Measurements from ENCODE around the gene MYOM3. TPM values are rescaled to one million over a fixed set of nuclear protein-coding genes. Genes with fewer than 3 reads are reported as not detected.

Gene MYOM3
- total and polyA plus RNA-seq, 2 of the 13 experiments (the other 11 are each of a cell fraction or from before 2014, with no cell fraction given): 5.8 to 15.3 TPM

GRCh38 chr1:24111996-24112779 lies at the start of gene MYOM3 (continued):
- TF ChIP-seq, protein P1, sequence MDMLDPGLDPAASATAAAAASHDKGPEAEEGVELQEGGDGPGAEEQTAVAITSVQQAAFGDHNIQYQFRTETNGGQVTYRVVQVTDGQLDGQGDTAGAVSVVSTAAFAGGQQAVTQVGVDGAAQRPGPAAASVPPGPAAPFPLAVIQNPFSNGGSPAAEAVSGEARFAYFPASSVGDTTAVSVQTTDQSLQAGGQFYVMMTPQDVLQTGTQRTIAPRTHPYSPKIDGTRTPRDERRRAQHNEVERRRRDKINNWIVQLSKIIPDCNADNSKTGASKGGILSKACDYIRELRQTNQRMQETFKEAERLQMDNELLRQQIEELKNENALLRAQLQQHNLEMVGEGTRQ (IDR thresholded peaks at IDR 0.05; ENCODE audit: low read depth, low read length): no peak
- TF ChIP-seq, protein P1 (CRISPR knock-in tag; IDR thresholded peaks at IDR 0.05; ENCODE audit: borderline replicate concordance): no peak
- TF ChIP-seq LCORL (IDR thresholded peaks at IDR 0.05) (no peak), LCORL (CRISPR knock-in tag; IDR thresholded peaks at IDR 0.05) (no peak), RERE (CRISPR knock-in tag; IDR thresholded peaks at IDR 0.05; ENCODE audit: low read depth) (no peak), DNMT3B (CRISPR knock-in tag; conservative IDR thresholded peaks at IDR 0.05) (no peak), ZNF333 (CRISPR knock-in tag; IDR thresholded peaks at IDR 0.05; ENCODE audit: borderline replicate concordance) (no peak), CHD2 (IDR thresholded peaks at IDR 0.05; ENCODE audit: low read depth, low read length) (no peak), MXD4 (CRISPR knock-in tag; IDR thresholded peaks at IDR 0.05) (no peak), ZEB1 (IDR thresholded peaks at IDR 0.05; ENCODE audit: insufficient replicate concordance, low read depth) (no peak), ZC3H4 (CRISPR knock-in tag; IDR thresholded peaks at IDR 0.05; ENCODE audit: borderline replicate concordance) (no peak), ZNF30 (CRISPR knock-in tag; IDR thresholded peaks at IDR 0.05) (no peak), ZNF605 (CRISPR knock-in tag; IDR thresholded peaks at IDR 0.05) (no peak), HNF4A (CRISPR knock-in tag; IDR thresholded peaks at IDR 0.05) (no peak), KDM3A (CRISPR knock-in tag; IDR thresholded peaks at IDR 0.05; ENCODE audit: low read depth) (no peak), ZFP62 (CRISPR knock-in tag; IDR thresholded peaks at IDR 0.05) (no peak), JUNB (CRISPR knock-in tag; IDR thresholded peaks at IDR 0.05; ENCODE audit: borderline replicate concordance) (no peak), KMT2B (CRISPR knock-in tag; IDR thresholded peaks at IDR 0.05) (0 out of 2 replicates have a peak, but pooled peaks have one; percentile 38), ZNF570 (CRISPR knock-in tag; IDR thresholded peaks at IDR 0.05; ENCODE audit: borderline replicate concordance) (no peak), ZFP1 (CRISPR knock-in tag; IDR thresholded peaks at IDR 0.05) (0 out of 2 replicates have a peak, but pooled peaks have one; percentile 13)
- TF ChIP-seq, protein P2, sequence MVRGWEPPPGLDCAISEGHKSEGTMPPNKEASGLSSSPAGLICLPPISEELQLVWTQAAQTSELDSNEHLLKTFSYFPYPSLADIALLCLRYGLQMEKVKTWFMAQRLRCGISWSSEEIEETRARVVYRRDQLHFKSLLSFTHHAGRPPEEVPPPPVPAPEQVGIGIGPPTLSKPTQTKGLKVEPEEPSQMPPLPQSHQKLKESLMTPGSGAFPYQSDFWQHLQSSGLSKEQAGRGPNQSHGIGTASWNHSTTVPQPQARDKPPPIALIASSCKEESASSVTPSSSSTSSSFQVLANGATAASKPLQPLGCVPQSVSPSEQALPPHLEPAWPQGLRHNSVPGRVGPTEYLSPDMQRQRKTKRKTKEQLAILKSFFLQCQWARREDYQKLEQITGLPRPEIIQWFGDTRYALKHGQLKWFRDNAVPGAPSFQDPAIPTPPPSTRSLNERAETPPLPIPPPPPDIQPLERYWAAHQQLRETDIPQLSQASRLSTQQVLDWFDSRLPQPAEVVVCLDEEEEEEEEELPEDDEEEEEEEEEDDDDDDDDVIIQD (CRISPR knock-in tag; IDR thresholded peaks at IDR 0.05; ENCODE audit: low read depth): no peak
- TF ChIP-seq, protein P3, sequence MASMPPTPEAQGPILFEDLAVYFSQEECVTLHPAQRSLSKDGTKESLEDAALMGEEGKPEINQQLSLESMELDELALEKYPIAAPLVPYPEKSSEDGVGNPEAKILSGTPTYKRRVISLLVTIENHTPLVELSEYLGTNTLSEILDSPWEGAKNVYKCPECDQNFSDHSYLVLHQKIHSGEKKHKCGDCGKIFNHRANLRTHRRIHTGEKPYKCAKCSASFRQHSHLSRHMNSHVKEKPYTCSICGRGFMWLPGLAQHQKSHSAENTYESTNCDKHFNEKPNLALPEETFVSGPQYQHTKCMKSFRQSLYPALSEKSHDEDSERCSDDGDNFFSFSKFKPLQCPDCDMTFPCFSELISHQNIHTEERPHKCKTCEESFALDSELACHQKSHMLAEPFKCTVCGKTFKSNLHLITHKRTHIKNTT (CRISPR knock-in tag; IDR thresholded peaks at IDR 0.05): no peak

Measured in HepG2 (cell line).